HG03139 (cell line): Measurements from ENCODE around the gene CNTN4.

ENCODE experiments used
- ATAC-seq: cut with Tn5 transposase; IDR thresholded peaks from one replicate; pipeline ENCODE4 v1.9.1; 2021; ENCODE audit not compliant: unreplicated experiment

Gene CNTN4

GRCh38 chr3:3013317-3014052 is 914.8 kb downstream of the CNTN4 start:
- no peak for ATAC-seq

- ATAC-seq, result no peak
These were observed 916.8 kb downstream of the CNTN4 start for GRCh38 chr3:3015185-3016089.

GRCh38 chr3:3016226-3016625 is 917.6 kb downstream of the CNTN4 start:
- no peak for ATAC-seq

GRCh38 chr3:3020209-3020608 is 921.5 kb downstream of the CNTN4 start:
- ATAC-seq, result no peak

- ATAC-seq, result no peak
These were observed 924.6 kb downstream of the CNTN4 start for GRCh38 chr3:3023111-3023745.

- peak; percentile 97 for ATAC-seq
These were observed 929.4 kb downstream of the CNTN4 start for GRCh38 chr3:3027976-3028567.

GRCh38 chr3:3031326-3031725 is 932.7 kb downstream of the CNTN4 start:
- no peak for ATAC-seq

GRCh38 chr3:3037156-3037555 is 938.5 kb downstream of the CNTN4 start:
- no peak for ATAC-seq

GRCh38 chr3:3038201-3038991 is 939.7 kb downstream of the CNTN4 start:
- no peak for ATAC-seq

- ATAC-seq, result no peak
These were observed 955.3 kb downstream of the CNTN4 start for GRCh38 chr3:3053974-3054373.

- ATAC-seq, result no peak
These were observed 961.0 kb downstream of the CNTN4 start for GRCh38 chr3:3059645-3060044.

GRCh38 chr3:3064297-3064696 is 965.6 kb downstream of the CNTN4 start:
- ATAC-seq, result no peak

- ATAC-seq, result no peak
These were observed 967.2 kb downstream of the CNTN4 start for GRCh38 chr3:3065876-3066275.

GRCh38 chr3:3066378-3066777 is 967.7 kb downstream of the CNTN4 start:
- no peak for ATAC-seq

GRCh38 chr3:3066910-3067309 is 968.2 kb downstream of the CNTN4 start:
- ATAC-seq, result no peak

- ATAC-seq, result no peak
These were observed 969.8 kb downstream of the CNTN4 start for GRCh38 chr3:3068358-3068881.

GRCh38 chr3:3069723-3070122 is 971.1 kb downstream of the CNTN4 start:
- no peak for ATAC-seq

- no peak for ATAC-seq
These were observed 972.5 kb downstream of the CNTN4 start for GRCh38 chr3:3071136-3071535.

- no peak for ATAC-seq
These were observed 976.0 kb downstream of the CNTN4 start for GRCh38 chr3:3074551-3075257.

GRCh38 chr3:3080309-3080708 is 981.6 kb downstream of the CNTN4 start:
- no peak for ATAC-seq
